A673 (cell line): Measurements from ENCODE around the gene LEAP2.

Experiments
- CTCF ChIP-seq: fragments of 300-800, 200-600 bp; sonication (generic); conservative IDR thresholded peaks from 2 replicates; pipeline ENCODE4 v1.5.1; 2017; ENCODE audit warnings: low read depth, mild to moderate bottlenecking, antibody characterized with exemption, low read length, moderate library complexity, mixed read lengths
- EZH2 ChIP-seq: fragments of 200-600 bp; sonication (generic); IDR thresholded peaks from 2 replicates; pipeline ENCODE4 v1.6.1; 2017; ENCODE audit warnings: borderline replicate concordance, low read depth, mild to moderate bottlenecking, mixed read lengths, antibody characterized with exemption, low read length; ENCODE audit not compliant: poor library complexity, severe bottlenecking

GRCh38 chr5:132868754-132869153 is 4.7 kb upstream of the LEAP2 start:
- TF ChIP-seq CTCF (no peak), EZH2 (no peak)
